Measurements from ENCODE around the gene SFRP4.

SFRP4 gene

GRCh38 chr7:37924491-37925041 lies 7.9 kb upstream of the SFRP4 start:
- DNase-seq: no peak

GRCh38 chr7:37923996-37924395 lies 7.4 kb upstream of the SFRP4 start:
- no peak for DNase-seq

DNA sequence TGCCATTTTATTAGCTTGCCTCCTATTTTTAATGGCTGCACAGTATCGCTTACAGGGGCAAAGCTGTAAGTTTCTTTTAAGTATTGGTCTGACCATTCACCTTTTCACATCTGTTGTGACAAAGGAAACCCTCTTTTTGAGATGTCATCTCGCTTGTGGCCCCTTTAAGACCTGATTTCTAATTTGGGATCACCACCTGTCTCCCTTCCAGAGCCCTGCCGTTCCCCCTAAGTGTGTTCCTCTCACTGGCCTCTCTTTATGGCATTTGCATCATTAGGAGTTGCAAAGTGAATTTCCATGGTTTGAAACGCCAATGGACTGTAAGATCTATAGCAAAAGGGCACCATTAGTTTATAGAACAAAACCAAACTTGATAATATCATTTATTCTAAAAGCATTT lies 5.3 kb upstream of the SFRP4 start:
- DNase-seq: no peak

- DNase-seq: no peak
Measured at GRCh38 chr7:37920849-37921805, 4.5 kb upstream of the SFRP4 start.

DNA sequence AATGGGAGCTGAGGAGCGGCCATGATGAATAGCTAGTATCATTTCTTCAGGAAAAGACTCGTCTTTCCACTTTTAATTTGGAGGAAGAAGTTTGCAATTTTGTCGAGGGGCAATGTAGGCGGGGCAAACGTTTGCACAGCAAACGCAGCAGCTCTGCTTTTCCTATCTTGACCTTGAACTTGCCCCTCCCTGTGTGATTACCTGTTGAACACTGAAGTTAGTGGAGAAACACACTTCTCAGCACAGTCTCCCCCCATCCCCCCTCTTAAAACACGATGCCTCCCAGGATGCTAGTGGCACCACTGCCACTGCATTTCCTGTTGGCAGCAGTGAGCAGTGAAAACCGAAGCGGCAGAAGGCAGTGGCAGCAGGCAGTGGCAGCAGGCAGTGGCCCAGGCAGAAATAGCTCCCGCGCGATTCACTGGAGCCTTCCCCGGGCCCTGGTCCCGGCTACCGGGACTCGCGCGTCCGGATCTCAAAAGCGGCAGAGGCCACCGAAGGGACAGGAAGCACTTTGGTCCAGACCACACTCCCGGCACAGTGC lies 3.8 kb upstream of the SFRP4 start, which contains the start of gene EPDR1:
Gene EPDR1 (plus strand): TSS at position 336 of the 544 bp plus-strand sequence. CDS start 300 bp downstream, outside the sequence.
- DNase-seq: peak; percentile 28

GRCh38 chr7:37918526-37918925 lies 1.9 kb upstream of the SFRP4 start:
- DNase-seq: no peak

- DNase-seq: no peak
Measured at GRCh38 chr7:37916017-37916672, 472 bp downstream of the SFRP4 start.

GRCh38 chr7:37915438-37915837 lies 1.2 kb downstream of the SFRP4 start:
- DNase-seq: no peak

GRCh38 chr7:37912756-37913155 lies 3.9 kb downstream of the SFRP4 start:
- DNase-seq: no peak

DNA sequence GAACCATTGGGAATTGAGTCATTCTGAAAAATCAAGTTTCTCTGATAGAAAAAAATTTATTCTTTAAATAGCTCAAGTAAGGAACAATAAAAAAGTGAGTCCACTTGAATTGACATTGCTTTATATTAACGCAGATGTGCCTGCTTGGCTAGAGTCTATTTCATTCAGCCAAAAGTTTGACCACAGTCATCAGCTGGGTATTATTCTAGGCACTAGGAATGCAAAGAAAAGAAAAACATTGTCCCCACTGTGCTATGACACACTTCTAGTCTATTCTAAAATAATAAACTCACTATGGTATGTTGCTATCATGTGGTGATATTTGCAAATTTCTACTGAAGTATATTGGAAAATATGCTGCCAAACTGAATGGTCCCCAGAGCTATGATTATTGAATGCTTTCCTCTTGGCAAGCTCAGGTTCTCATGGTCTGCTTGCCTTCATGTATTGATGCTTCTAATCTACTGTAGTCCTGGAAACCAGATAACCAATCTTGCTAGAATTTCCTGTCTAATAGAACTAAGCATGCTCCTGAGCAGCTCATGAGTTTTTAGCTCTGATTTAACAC lies 8.3 kb downstream of the SFRP4 start:
- DNase-seq: no peak

- no peak for DNase-seq
Measured at GRCh38 chr7:37901890-37902524, 14.6 kb downstream of the SFRP4 start.

GRCh38 chr7:37901236-37901827 lies 15.3 kb downstream of the SFRP4 start:
- DNase-seq: no peak

DNA sequence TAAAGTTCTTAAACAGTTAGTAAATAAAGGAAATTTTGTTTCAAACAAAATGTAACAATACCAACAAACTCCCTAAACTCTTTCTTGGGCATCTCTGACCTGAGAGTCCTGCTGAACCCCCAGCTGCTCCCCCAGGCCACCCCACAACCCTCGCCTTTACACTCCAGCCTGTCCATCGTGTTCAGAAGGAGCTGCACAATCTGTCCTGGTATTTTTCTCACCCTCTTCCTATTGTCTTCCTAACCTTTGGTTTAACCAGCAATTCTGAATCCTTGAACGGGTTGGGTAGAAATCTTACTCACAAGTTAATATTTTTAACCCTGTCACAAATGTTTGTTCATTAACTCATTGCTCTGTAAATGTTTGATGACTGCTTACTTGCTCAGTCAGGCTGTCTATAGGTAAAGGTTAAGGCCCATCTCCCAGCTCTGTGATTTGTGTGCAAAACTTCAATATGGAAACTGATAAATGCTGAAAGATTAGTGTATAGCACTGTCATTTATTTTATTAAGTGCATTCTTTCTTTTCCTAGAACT lies 16.8 kb downstream of the SFRP4 start:
- DNase-seq: no peak

- DNase-seq: no peak
Measured at GRCh38 chr7:37894671-37895070, 21.9 kb downstream of the SFRP4 start.

DNA sequence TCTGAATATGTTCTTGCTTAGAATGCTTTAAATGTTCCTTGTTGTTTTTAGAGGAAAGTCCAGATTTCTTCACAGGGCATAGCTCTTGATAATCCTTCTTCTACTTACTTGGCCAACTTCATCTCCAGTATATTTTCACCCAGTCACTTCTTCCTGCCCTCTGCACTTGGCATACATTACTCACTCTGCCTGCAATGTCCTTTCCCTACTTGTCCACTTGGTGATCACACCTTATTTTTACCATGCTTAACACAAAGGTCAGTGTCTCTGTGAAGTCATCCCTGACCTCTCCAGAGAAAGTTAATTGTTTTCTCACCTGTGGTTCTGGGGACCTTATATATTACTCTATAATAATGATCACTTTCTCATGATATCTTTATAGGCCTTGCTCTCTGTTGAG lies 23.3 kb downstream of the SFRP4 start:
- DNase-seq: no peak

DNA sequence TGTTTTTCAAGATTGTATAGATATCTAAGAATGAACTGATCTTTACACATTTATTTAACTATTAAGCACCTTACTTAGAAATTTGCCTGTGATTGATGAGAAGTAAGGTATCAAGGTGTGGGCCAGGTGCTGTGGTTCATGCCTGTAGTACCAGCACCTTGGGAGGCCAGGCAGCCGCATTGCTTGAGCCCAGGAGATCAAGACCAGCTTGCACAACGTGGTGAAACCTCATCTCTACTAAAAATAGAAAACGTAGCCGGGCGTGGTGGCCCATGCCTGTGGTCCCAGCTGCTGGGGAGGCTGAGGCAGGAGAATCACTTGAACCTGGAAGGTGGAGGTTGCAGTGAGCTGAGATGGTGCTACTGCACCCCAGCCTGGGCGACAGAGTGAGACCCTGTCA lies 34.5 kb downstream of the SFRP4 start:
- DNase-seq: no peak

Data from CD4-positive, alpha-beta T cell treated with Interleukin-12 subunit alpha and Interleukin-12 subunit beta, for 1 hour (primary cell).